Right atrium auricular region (tissue), 2 donors: ENCODE data around the gene SPESP1. TPM values are rescaled to one million over a fixed set of nuclear protein-coding genes. Genes with fewer than 3 reads are reported as not detected.
"Not testable (repeated sequence)": the region's sequence is repeated elsewhere in the genome, so short reads cannot be mapped to it uniquely, and the experiment has no call there.

Experiments used
- DNase-seq: peaks from one replicate; pipeline ENCODE4 v3.0.0-alpha.2; 2019; ENCODE audit warnings: low spot score
- H3K27ac ChIP-seq, 2 donors: fragments of 200-600 bp; sonication (generic); 1 replicate in 1 of 2; 2 replicates in 1 of 2; pipeline ENCODE4 v1.5.1; 2016 to 2019
- H3K27me3 ChIP-seq, 2 donors: fragments of 200-600 bp; sonication (generic); one replicate each; pipeline versions ENCODE4 v1.5.1 to v1.6.0; 2017 to 2019
- H3K36me3 ChIP-seq: fragments of 200-600 bp; sonication (generic); one replicate; pipeline ENCODE4 v1.5.1; 2016
- H3K4me1 ChIP-seq, 2 donors: fragments of 200-600 bp; sonication (generic); one replicate each; pipeline versions ENCODE4 v1.5.1 to v1.6.0; 2017 to 2019
- H3K4me3 ChIP-seq, 2 donors: fragments of 200-600 bp; sonication (generic); 1 replicate in 1 of 2; 2 replicates in 1 of 2; pipeline ENCODE4 v1.5.1; 2017 to 2019; ENCODE audit warnings: mild to moderate bottlenecking in 1 of 2, moderate library complexity in 1 of 2
- H3K9me3 ChIP-seq, 2 donors: fragments of 200-600 bp; sonication (generic); one replicate each; pipeline ENCODE4 v1.5.1; 2019
- CTCF ChIP-seq, 2 donors: fragments of 200-600 bp; sonication (generic); IDR thresholded peaks; one replicate each; pipeline ENCODE4 v1.5.1; 2019; ENCODE audit warnings: antibody characterized with exemption in 2 of 2
- total RNA-seq, 2 donors: library from RNA; depleted of rRNA; stranded (reverse); fragments of >200 nt; gene quantifications; one replicate each; pipeline ENCODE4 v1.1.0, GENCODE V29; 2016

SPESP1 gene
- total RNA-seq, 2 donors from 2014 or later, result 4.8 to 7.2 TPM

GRCh38 chr15:68966996-68967395 is 36.7 kb downstream of the SPESP1 start:
- Histone ChIP-seq H3K4me3 (no peak overlapping the region), H3K9me3 (peaks cover 0 to 29% of the 10 kb centered on the region in 2 donors), H3K27me3 (no peaks in the 10 kb centered on the region), H3K27ac (no peak overlapping the region), H3K36me3 (no peaks in the 10 kb centered on the region), H3K4me1 (no peaks in the 10 kb centered on the region)
- TF ChIP-seq CTCF (IDR thresholded peaks at IDR 0.05), result no peak
- no peak for DNase-seq

- no peaks in the 10 kb centered on the region for H3K27me3 ChIP-seq
- TF ChIP-seq CTCF (IDR thresholded peaks at IDR 0.05), result no peak
- H3K27ac ChIP-seq, result no peak overlapping the region
- H3K4me1 ChIP-seq, result no peaks in the 10 kb centered on the region
- H3K36me3 ChIP-seq, result no peaks in the 10 kb centered on the region
- H3K4me3 ChIP-seq, result no peak overlapping the region
- peaks cover 0 to 29% of the 10 kb centered on the region in 2 donors for H3K9me3 ChIP-seq
- DNase-seq, result no peak
These were observed 37.6 kb downstream of the SPESP1 start for GRCh38 chr15:68967948-68968347.

- H3K4me3 ChIP-seq, result no peak overlapping the region
- no peaks in the 10 kb centered on the region for H3K27me3 ChIP-seq
- H3K36me3 ChIP-seq, result no peaks in the 10 kb centered on the region
- no peak overlapping the region for H3K27ac ChIP-seq
- H3K9me3 ChIP-seq, result peaks cover 0 to 29% of the 10 kb centered on the region in 2 donors
- TF ChIP-seq CTCF (IDR thresholded peaks at IDR 0.05), result no peak
- H3K4me1 ChIP-seq, result no peaks in the 10 kb centered on the region
- DNase-seq, result no peak
These were observed 39.0 kb downstream of the SPESP1 start for GRCh38 chr15:68969298-68969697.

- DNase-seq, result no peak
- no peak for TF ChIP-seq CTCF (IDR thresholded peaks at IDR 0.05)
- Histone ChIP-seq H3K4me3 (no peak overlapping the region), H3K9me3 (peaks cover 0 to 31% of the 10 kb centered on the region in 2 donors), H3K27ac (no peak overlapping the region), H3K4me1 (no peaks in the 10 kb centered on the region), H3K27me3 (no peaks in the 10 kb centered on the region), H3K36me3 (no peaks in the 10 kb centered on the region)
These were observed 42.1 kb downstream of the SPESP1 start for GRCh38 chr15:68972201-68973065.

- not testable (repeated sequence) for H3K4me3 ChIP-seq, H3K27me3 ChIP-seq, H3K36me3 ChIP-seq, H3K27ac ChIP-seq, DNase-seq, H3K4me1 ChIP-seq, H3K9me3 ChIP-seq
These were observed 45.4 kb downstream of the SPESP1 start for GRCh38 chr15:68975651-68976160.

GRCh38 chr15:68977426-68977825 is 47.1 kb downstream of the SPESP1 start:
- not testable (repeated sequence) for H3K27me3 ChIP-seq, H3K27ac ChIP-seq, H3K4me3 ChIP-seq, H3K4me1 ChIP-seq, H3K36me3 ChIP-seq, DNase-seq, H3K9me3 ChIP-seq
